NCI-H1092 (cell line): ENCODE data around the gene AKT2.
"Not testable (repeated sequence)": the region's sequence is repeated elsewhere in the genome, so short reads cannot be mapped to it uniquely, and the experiment has no call there.

Experiments
- DNase-seq: peaks from one replicate; lab custom pipeline; 2025; lab: John Stamatoyannopoulos, UW

AKT2 gene

GRCh38 chr19:40284501-40285352 is at the start of gene AKT2:
Gene AKT2, minus strand, starts transcription at chr19:40285345. Its CDS starts 20,078 bp downstream, at chr19:40265267.
- peak; percentile 54 for DNase-seq

- not testable (repeated sequence) for DNase-seq
Observed at GRCh38 chr19:40333083-40333482, 47.9 kb upstream of the AKT2 start.

- DNase-seq, result no peak
Observed at GRCh38 chr19:40332669-40333068, 47.5 kb upstream of the AKT2 start.

- DNase-seq, result no peak
Observed at GRCh38 chr19:40331052-40331451, 45.9 kb upstream of the AKT2 start.

DNA sequence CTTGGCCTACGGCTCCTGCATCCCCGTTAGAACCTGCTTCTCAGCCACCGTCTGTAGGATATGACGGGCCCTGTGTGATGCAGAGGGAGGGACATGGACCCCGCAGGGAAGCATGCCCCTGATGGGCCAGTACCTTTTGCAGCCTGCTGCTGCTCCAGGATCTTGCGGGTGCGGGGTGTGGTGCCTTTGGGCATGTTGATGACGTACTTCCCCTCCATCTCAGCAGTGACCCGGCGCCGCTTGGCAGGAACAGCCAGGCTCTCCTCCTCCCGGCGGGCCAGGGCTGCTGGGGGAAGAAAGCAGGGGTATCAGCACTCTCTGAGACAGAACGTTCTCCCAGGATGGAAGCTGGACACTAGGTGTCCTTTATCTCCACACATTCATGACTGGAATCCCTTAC is 41.1 kb upstream of the AKT2 start:
- DNase-seq, result no peak

DNA sequence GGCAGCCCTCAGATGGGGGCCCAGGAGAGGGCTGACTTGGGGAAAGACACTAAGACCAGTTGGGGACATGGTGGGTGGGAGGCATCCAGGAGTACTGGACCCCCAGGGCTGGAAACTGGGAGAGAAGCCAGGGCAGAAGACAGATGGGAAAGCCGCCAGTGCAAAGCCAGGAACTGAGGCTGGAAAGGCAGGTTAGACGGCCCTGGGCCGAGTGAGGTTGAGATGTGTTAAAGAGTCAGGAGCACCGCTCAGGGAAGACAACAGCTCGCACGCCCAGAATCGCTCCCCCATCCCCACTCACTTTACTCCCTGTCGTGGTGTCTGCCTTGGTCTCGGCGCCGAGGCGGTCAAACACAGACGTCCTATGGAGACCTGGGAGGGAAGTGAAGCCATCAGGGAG is 38.6 kb upstream of the AKT2 start:
- no peak for DNase-seq

DNA sequence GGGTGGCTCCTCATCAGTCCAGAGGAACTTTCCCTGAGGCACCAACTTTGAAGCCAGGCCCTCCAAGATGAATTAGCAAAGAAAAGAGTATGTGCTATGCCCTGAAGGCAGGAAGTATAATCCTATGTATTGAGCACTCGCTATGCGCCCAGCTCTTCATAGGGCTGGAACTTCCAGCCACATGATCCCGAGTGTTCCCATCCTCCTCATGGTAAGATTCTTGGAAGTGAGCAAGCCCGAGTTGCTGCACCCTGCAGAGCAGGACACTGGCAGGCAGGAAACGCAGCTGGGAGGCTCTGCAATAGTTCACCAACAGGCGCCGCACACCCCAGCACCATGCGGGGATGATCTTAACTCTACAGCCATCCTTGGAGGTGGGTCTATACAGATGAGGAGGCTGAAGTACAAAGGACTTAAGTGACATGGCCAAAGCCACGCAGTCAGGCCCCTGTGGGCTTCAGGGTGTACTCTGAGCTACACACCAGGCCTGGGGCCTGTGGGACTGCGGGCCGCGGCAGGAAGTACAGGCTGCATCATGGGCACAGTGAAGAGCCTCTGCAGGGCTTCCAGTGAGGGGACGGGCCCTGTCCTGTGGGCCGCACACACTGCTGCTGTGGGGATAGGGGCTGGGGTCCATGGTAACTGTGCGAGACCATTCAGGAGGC is 37.9 kb upstream of the AKT2 start:
- no peak for DNase-seq

GRCh38 chr19:40322271-40322610 is 37.1 kb upstream of the AKT2 start:
- no peak for DNase-seq

- no peak for DNase-seq
Observed at GRCh38 chr19:40321566-40322270, 36.6 kb upstream of the AKT2 start.

- DNase-seq, result no peak
Observed at GRCh38 chr19:40321076-40321475, 35.9 kb upstream of the AKT2 start.

GRCh38 chr19:40320558-40320935 is 35.4 kb upstream of the AKT2 start:
- no peak for DNase-seq

DNA sequence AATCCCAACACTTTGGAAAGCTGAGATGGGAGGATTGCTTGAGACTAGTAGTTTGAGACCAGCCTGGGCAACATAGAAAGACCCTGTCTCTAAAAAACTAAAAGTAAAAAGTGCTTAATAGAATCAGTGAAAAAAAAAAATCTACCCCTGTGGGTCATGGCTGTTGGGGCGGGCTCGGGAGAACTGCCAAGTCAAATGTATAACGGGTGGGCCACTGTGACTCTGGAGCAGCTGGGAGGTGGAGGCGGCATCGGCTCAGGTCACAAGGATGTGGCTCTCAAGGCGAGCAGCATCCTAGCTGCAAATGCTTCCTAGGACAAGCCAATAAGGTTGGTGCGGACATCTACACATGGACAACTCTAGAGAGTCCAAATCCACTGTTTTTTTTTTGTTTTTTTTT is 32.2 kb upstream of the AKT2 start:
- no peak for DNase-seq

DNA sequence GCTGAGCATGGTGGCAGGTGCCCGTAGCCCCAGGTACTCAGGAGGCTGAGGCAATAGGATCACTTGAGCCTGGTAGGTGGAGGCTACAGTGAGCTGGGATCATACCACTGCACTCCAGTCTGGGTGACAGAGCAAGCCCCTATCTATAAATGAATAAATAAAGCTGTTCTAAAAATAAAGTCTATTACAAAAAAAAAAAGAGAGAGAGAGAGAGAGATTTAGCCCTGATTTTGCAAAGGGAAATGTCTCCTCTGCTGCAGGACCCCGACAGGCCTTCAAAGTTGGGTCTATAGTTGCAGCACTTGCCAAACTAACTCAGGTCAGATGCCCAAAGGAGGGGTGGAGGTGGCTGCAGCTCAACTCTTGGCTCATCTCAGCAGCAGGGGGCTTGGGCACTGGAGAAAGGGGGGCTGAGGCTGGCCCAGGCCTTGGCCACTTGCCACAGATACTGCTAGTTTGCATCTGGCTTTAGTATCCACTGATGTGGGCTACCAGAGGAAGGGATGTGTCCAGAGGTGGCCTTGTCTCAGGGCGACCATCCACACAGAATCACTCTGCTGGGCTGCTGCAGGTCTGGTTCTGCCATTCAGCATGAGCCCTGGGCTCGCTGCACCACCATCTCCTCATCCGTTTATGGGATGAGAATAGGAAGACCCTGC is 30.8 kb upstream of the AKT2 start:
- no peak for DNase-seq

GRCh38 chr19:40314656-40315055 is 29.5 kb upstream of the AKT2 start:
- no peak for DNase-seq

- no peak for DNase-seq
Observed at GRCh38 chr19:40313229-40313983, 28.3 kb upstream of the AKT2 start.

DNA sequence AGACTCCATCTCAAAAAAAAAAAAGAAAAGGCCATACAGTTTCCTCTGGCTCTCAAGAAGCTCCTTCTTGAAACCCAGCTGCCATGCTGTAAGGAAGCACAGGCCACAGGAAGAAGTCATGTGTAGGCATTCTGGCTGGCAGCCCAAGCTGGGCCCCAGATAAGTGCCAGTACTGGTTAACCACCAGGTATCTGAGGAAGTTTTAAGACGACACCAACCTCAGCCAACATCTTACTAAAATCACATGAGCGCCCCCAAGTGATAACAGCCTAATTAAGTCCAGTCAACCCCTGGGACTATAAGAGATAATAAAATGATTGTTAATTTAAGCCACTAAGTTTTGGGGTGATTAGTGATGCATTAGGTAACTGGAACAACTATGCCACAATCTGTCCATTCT is 27.4 kb upstream of the AKT2 start:
- no peak for DNase-seq

GRCh38 chr19:40309666-40310065 is 24.5 kb upstream of the AKT2 start:
- no peak for DNase-seq

DNA sequence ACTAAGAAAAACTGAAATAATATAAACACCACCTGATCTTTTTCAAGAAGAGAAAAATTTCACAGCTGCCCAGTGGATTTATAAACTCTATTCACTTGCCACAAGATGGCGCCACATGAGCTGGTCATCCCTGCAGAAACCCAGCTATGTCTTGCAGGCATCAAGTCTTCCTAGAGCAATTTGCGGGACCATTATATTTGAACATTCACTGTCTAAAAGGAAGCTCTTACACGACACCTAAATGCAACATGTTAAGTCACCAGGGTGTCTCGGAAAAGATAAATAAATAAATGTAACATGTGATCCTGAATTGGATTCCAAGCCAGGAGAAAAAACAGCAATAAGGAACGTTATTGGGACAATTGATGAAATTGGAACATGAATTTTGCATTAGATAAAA is 20.3 kb upstream of the AKT2 start:
- peak; percentile 39 for DNase-seq

- DNase-seq, result no peak
Observed at GRCh38 chr19:40304306-40304705, 19.2 kb upstream of the AKT2 start.

- no peak for DNase-seq
Observed at GRCh38 chr19:40303765-40304164, 18.6 kb upstream of the AKT2 start.

DNA sequence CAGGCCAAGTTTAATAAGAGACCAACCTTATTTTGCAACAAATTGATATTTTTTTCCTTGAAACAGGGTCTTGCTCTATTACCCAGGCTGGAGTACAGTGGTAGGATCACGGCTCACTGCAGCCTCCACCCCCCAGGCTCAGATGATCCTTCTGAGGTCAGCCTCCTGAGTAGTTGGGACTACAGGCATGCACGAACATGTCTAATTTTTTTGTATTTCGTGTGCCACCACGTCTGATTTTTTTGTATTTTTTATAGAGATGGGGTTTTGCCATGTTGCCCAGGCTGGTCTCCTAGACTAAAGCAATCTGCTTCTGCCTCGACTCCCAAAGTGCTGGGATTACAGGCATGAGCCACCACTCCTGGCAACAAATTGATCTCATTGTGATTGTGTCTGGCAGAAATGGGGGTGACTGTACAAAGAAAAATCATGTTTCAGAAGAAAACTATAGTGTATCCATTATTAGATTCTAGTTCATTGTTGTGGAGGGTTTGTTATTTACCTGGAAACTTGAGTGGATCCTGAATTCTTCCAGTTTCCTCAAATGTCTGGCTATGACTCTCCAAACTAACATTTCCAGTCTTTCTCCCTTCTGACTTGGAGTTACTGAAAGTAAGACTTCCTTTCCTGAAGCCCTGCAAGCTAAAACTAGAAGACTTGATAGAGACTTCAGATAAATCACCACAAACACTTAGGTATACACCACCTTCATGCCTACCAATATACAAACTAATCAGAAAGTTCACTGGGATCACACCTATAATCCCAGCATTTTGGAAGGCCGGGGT is 17.3 kb upstream of the AKT2 start:
- DNase-seq, result no peak
